Gastroesophageal sphincter (tissue), 4 donors: ENCODE measurements around the gene PAXIP1. TPM values are rescaled to one million over a fixed set of nuclear protein-coding genes. Genes with fewer than 3 reads are reported as not detected.

Source experiments
- ATAC-seq: fragments of 150-250 bp; one replicate; pipeline ENCODE4 v1.9.1; 2016; ENCODE audit warnings: mild to moderate bottlenecking, moderate library complexity
- H3K27ac ChIP-seq, 4 donors: fragments of 200-600 bp; sonication (generic) in 3 of 4; 1 replicate in 3 of 4; 2 replicates in 1 of 4; pipeline ENCODE4 v1.5.1; 2016 to 2019
- H3K27me3 ChIP-seq: fragments of 200-600 bp; sonication (generic); one replicate; pipeline ENCODE4 v1.5.1; 2019
- H3K36me3 ChIP-seq, 2 donors: fragments of 200-600 bp; sonication (generic); one replicate each; pipeline ENCODE4 v1.5.1; 2019; ENCODE audit warnings: control low read depth in 1 of 2
- H3K4me1 ChIP-seq, 3 donors: fragments of 200-600 bp; sonication (generic); 1 replicate in 2 of 3; 2 replicates in 1 of 3; pipeline ENCODE4 v1.5.1; 2016 to 2019; ENCODE audit warnings: control low read depth in 2 of 3
- H3K4me3 ChIP-seq, 2 donors: fragments of 200-600 bp; sonication (generic); one replicate each; pipeline ENCODE4 v1.5.1; 2019; ENCODE audit warnings: mild to moderate bottlenecking in 1 of 2, moderate library complexity in 1 of 2
- H3K9me3 ChIP-seq, 3 donors: fragments of 200-600 bp; sonication (generic); one replicate each; pipeline ENCODE4 v1.5.1; 2017 to 2019; ENCODE audit warnings: control low read depth in 2 of 3
- CTCF ChIP-seq, 4 experiments: fragments of 200-600 bp in 2 of 4; fragments of 450-650 bp in 2 of 4; sonication (generic) in 1 of 4; IDR thresholded peaks; one replicate each; pipeline ENCODE4 v1.5.1; 2017 to 2019; ENCODE audit warnings: antibody characterized with exemption in 4 of 4, mild to moderate bottlenecking in 2 of 4, moderate library complexity in 2 of 4
- EP300 ChIP-seq: sonication (generic); formaldehyde crosslinking; IDR thresholded peaks from one replicate; pipeline ENCODE4 v1.6.1; 2017; ENCODE audit warnings: antibody characterized with exemption, mild to moderate bottlenecking
- POLR2A ChIP-seq, 2 donors: fragments of 450-650 bp; IDR thresholded peaks; one replicate each; pipeline ENCODE4 v1.6.1; 2017; ENCODE audit warnings: antibody characterized with exemption in 2 of 2, mild to moderate bottlenecking in 2 of 2, moderate library complexity in 1 of 2
- POLR2AphosphoS5 ChIP-seq: sonication (generic); formaldehyde crosslinking; IDR thresholded peaks from one replicate; pipeline ENCODE4 v1.6.1; 2017; ENCODE audit warnings: antibody characterized with exemption
- WGBS, 2 donors: methylation state at CpG; one replicate each; pipeline ENCODE4 v1.1.5; 2018; ENCODE audit warnings: low coverage in 1 of 2; 5-methylcytosine and 5-hydroxymethylcytosine counted together
- total RNA-seq, 4 donors: library from RNA; depleted of rRNA; stranded (reverse); fragments of >200 nt; gene quantifications; one replicate each; pipeline ENCODE4 v1.1.0, GENCODE V29; 2016

PAXIP1 gene
- total RNA-seq, 4 donors from 2014 or later = 8.1 to 14.3 (median 10.6) TPM

GRCh38 chr7:154907651-154908620 is 95.0 kb downstream of the PAXIP1 start:
- ATAC-seq = no peak

GRCh38 chr7:154906736-154907355 is 96.1 kb downstream of the PAXIP1 start:
- no peak for TF ChIP-seq POLR2AphosphoS5
- no peak for TF ChIP-seq CTCF (IDR thresholded peaks at IDR 0.05)
- no peak for TF ChIP-seq POLR2A (IDR thresholded peaks at IDR 0.05)
- TF ChIP-seq EP300 = no peak
- H3K9me3 ChIP-seq = peaks cover 0 to 21% (median 0%) of the 10 kb centered on the region in 3 donors
- H3K27ac ChIP-seq = no peak overlapping the region
- no CpG with 5 or more reads among the region's 41 CpGs for WGBS, 2 donors
- ATAC-seq = no peak
- H3K4me1 ChIP-seq = no peaks in the 10 kb centered on the region
- peaks cover 48% of the 10 kb centered on the region for H3K27me3 ChIP-seq
- H3K36me3 ChIP-seq = no peaks in the 10 kb centered on the region
- no peak overlapping the region for H3K4me3 ChIP-seq

More at GRCh38 chr7:154907651-154908620, 95.0 kb downstream of the PAXIP1 start:
- TF ChIP-seq POLR2AphosphoS5 (no peak), POLR2A (IDR thresholded peaks at IDR 0.05) (no peak), CTCF (IDR thresholded peaks at IDR 0.05) (no peak), EP300 (no peak)
- H3K4me1 ChIP-seq = no peaks in the 10 kb centered on the region
- no peak overlapping the region for H3K27ac ChIP-seq
- H3K9me3 ChIP-seq = peaks cover 0 to 19% (median 0%) of the 10 kb centered on the region in 3 donors
- H3K27me3 ChIP-seq = peaks cover 48% of the 10 kb centered on the region
- H3K36me3 ChIP-seq = no peaks in the 10 kb centered on the region
- H3K4me3 ChIP-seq = no peak overlapping the region
- WGBS, 2 donors = 58 to 100% methylated on average over 2 to 10 of the region's 21 CpGs

- no peak overlapping the region for H3K4me3 ChIP-seq
- peaks cover 48% of the 10 kb centered on the region for H3K27me3 ChIP-seq
- no peak for TF ChIP-seq POLR2A (IDR thresholded peaks at IDR 0.05)
- no peak for TF ChIP-seq EP300
- TF ChIP-seq POLR2AphosphoS5 = no peak
- TF ChIP-seq CTCF (IDR thresholded peaks at IDR 0.05) = no peak
- H3K27ac ChIP-seq = no peak overlapping the region
- ATAC-seq = no peak
- no peaks in the 10 kb centered on the region for H3K4me1 ChIP-seq
- WGBS, 2 donors = no CpG with 5 or more reads among the region's 7 CpGs
- H3K9me3 ChIP-seq = peaks cover 0 to 21% (median 0%) of the 10 kb centered on the region in 3 donors
- H3K36me3 ChIP-seq = no peaks in the 10 kb centered on the region
Measured at GRCh38 chr7:154906201-154906600, 96.7 kb downstream of the PAXIP1 start.

GRCh38 chr7:154905615-154906014 is 97.3 kb downstream of the PAXIP1 start:
- no peak overlapping the region for H3K27ac ChIP-seq
- H3K4me3 ChIP-seq = no peak overlapping the region
- TF ChIP-seq POLR2A (IDR thresholded peaks at IDR 0.05) (no peak), CTCF (IDR thresholded peaks at IDR 0.05) (no peak)
- H3K27me3 ChIP-seq = peaks cover 43% of the 10 kb centered on the region
- no peak for ATAC-seq
- H3K9me3 ChIP-seq = peaks cover 0 to 15% (median 0%) of the 10 kb centered on the region in 3 donors
- H3K36me3 ChIP-seq = no peaks in the 10 kb centered on the region
- H3K4me1 ChIP-seq = no peaks in the 10 kb centered on the region
- 87% methylated on average over 4 of the region's 8 CpGs; no CpG with 5 or more reads in 1 of the 2 donors for WGBS, 2 donors
